HG02623 (cell line): ENCODE measurements around the gene C3orf52.
"Not testable (repeated sequence)": the region's sequence is repeated elsewhere in the genome, so short reads cannot be mapped to it uniquely, and the experiment has no call there.

Source experiments
- ATAC-seq: cut with Tn5 transposase; IDR thresholded peaks from one replicate; pipeline ENCODE4 v1.9.1; 2021; ENCODE audit warnings: moderate library complexity; ENCODE audit not compliant: unreplicated experiment

C3orf52 gene

DNA sequence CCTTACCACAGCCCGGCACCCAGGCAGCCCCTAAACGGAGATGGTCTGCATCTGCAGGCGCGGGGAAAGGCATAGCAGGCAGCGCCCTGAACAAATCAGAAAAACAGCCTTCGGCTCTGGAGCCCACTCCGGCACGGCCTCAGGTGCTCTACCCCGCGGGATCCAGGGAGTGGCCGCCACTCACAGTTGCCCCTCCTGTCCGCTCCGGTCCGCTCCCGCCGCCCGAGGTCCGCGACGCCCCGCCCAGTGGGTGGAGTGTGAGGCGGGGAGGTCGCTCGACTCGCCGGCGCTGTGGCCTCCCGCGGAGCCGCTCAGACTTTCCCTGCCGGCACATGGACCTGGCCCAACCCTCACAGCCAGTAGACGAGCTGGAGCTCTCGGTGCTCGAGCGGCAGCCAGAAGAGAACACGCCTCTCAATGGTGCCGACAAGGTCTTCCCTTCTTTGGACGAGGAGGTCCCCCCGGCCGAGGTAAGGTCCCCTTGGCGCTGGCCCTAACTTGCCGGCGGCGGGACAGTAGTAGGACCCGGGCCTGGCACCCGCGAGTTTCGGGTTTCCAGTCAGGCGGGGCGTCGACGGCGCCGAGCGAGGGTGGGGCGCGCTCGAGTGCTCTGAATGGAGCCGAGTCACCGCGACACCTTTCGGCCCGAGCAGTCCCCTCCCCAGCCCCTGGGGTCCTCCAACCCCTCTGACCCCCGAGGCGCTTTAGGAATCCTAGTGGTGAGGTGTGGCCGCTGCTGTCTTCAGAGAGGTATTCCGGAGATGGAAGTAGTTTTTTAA is at the start of gene C3orf52:
Gene C3orf52, plus strand, starts transcription at position 314 of the 779 bp plus-strand sequence. Its CDS starts 19 bp downstream, at position 333.
- peak; percentile 86 for ATAC-seq

- not testable (repeated sequence) for ATAC-seq
Observed at GRCh38 chr3:112037194-112037593, 49.0 kb upstream of the C3orf52 start.

GRCh38 chr3:112038863-112039262 is 47.3 kb upstream of the C3orf52 start:
- ATAC-seq: no peak

GRCh38 chr3:112041321-112041720 is 44.9 kb upstream of the C3orf52 start:
- no peak for ATAC-seq

- ATAC-seq: no peak
Observed at GRCh38 chr3:112042842-112043280, 43.3 kb upstream of the C3orf52 start.

- peak; percentile 94 for ATAC-seq
Observed at GRCh38 chr3:112043621-112044201, 42.5 kb upstream of the C3orf52 start.

DNA sequence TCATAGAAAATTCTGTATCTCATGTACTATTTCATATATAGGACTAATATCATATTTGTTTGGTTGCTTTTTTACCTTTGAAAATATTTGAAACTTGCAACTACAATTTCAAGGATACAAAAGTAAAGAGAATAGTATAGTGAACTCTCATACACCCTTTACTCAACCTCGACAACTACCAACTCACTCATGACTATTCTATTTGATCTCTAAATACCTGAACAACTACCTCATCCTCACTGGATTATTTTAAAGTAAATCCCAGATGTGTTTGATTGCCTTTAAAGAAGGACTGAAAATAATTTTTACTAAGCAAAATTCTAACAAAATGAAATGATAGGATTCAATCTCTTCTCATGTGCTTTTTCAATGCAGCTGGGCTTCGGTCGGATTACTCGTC is 39.6 kb upstream of the C3orf52 start:
- no peak for ATAC-seq

GRCh38 chr3:112047264-112047663 is 38.9 kb upstream of the C3orf52 start:
- no peak for ATAC-seq

DNA sequence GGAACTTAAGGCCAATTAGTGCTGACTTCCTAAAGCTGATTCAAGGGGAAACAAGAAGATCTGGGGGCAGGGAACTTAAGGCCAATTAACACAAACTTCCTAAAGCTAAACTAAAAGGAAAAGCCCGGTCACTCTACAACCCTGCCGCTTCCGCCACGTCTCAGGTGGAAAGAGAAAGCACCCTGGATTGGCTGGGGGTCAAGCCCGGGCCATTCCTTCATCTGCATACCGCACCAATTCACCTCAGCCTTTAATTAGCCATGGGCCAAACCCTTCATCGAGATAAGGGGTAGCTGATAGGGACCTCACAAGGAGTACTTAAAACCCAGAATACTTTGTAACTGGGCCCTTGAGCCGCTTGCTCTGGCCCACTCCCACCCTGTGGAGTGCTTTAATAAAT is 37.3 kb upstream of the C3orf52 start:
- no peak for ATAC-seq

DNA sequence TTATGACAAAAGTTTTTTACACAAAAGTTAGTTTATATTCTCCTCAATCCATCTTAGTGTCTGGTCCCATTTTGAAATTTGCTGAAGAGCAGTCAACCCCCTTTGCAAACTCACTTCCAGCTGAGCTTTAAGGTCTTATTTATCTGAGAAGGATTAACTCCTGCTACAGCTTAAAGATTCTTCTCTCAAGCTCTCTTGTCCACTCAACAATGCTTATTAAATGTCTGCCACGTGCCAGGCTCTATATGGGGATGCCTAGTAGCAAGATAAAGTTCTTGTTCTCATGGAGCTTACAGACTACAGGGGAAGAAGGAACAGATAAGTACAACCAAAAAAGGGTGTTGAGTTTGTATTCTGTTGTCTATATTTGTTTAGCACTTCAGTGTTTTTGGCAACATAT is 33.0 kb upstream of the C3orf52 start:
- ATAC-seq: no peak

- no peak for ATAC-seq
Observed at GRCh38 chr3:112056451-112056929, 29.7 kb upstream of the C3orf52 start.

- ATAC-seq: no peak
Observed at GRCh38 chr3:112059497-112059896, 26.7 kb upstream of the C3orf52 start.

DNA sequence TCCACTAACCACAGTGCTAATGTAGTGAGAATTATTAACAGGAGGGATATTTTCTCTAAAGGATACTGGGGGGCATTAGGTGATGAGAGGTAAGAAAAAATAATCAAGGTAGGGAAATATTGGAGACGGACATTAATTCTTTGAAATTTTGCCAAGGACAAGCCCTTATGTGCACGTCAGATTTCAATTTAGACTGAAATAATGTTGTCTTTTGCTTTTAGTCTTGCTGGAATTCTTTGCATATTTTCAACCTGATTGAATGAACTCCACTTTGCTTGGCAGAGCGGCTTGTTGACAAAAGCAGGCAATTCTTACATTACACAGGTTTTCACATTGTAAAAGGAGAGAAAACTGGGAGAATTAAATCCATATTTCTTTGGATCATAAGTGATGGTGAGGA is 25.0 kb upstream of the C3orf52 start:
- no peak for ATAC-seq

DNA sequence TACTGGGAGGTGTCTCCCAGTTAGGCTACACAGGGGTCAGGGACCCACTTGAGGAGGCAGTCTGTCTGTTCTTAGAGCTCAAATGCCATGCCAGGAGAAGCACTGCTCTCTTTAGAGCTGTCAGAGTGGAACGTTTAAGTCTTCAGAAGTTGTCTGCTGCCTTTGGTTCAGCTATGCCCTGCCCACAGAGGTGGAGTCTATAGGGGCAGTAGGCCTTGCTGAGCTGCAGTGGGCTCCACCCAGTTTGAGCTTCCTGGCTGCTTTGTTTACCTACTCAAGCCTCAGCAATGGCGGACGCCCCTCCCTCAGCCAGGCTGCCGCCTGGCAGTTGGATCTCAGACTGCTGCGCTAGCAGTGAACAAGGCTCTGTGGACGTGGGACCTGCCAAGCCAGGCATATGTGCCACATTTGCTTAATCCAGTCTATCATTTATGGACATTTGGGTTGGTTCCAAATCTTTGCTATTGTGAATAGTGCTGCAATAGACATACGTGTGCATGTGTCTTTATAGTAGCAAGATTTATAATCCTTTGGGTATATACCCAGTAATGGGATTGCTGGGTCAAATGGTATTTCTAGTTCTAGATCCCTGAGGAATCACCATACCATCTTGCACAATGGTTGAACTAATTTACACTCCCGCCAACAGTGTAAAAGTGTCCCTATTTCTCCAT is 13.7 kb upstream of the C3orf52 start:
- ATAC-seq: not testable (repeated sequence)

GRCh38 chr3:112074006-112074405 is 12.2 kb upstream of the C3orf52 start:
- no peak for ATAC-seq

GRCh38 chr3:112074616-112075497 is 11.3 kb upstream of the C3orf52 start:
- peak; percentile 88 for ATAC-seq

DNA sequence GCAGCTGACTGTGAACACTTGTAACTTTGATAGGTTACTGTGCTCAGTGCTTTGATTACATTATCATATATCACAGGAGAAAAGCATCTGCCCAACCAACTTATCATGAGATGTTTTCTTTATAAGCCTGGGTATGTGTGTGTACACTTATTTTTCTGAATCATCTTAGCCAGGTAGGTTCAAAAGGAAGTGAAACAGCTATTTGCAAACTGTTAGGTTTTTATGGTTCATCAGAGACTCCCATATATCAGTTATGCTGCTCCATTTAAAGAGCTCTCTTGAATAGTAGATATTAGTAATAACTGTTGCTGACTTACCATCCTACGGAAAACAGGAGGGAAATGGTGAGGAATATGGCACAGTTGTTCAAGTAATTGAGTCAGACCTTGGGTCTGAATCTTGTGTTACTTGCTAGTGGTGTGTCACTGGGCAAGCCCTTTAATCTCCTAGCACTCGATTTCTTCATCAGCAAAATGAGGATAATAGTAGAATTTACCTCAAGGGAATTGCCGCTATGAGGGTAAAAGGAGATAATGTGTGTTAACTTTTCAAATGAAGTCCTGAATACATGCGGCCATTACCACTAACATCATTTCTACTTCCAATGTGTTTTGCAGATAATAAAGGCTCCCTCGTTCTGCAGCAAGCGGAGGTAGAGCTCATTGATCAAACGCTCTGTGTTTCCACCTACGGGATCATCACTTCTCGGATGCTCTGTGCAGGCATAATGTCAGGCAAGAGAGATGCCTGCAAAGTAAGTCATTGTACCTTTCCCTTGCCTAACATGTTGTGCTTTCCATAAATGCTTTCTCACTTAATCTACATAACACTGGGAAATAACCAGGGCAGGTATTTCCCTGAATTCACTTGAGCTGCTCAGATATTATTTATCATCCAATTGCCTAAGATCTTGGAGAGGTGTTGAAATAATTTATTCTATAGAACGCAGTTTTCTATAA is 7.8 kb upstream of the C3orf52 start:
- no peak for ATAC-seq

DNA sequence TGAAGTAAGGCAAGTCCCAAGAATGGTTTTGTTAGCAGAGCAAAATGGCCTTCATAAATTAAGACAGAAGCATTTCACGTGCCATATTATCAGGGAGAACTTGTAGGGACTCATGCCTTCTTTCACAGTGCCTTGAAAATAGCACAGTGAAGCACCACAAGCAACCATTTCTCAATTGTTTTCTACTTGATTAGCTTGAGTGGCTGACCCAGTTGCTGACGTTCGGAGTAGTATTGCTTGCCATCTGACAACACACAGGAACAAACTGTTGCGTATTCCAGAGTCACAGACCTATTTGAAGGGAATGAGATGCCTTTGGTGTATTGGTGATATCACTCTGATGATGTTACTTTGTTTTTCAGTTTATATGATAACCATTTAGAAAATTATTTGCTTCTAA is 3.0 kb upstream of the C3orf52 start:
- ATAC-seq: no peak

GRCh38 chr3:112084980-112085705 is 1.0 kb upstream of the C3orf52 start:
- ATAC-seq: no peak
